ENCODE measurements around the gene MMP27. TPM values are rescaled to one million over a fixed set of nuclear protein-coding genes. Genes with fewer than 3 reads are reported as not detected.

MMP27 gene
- total RNA-seq, 3 donors from 2014 or later, result 0.33 to 2.1 TPM; not detected in 1

DNA sequence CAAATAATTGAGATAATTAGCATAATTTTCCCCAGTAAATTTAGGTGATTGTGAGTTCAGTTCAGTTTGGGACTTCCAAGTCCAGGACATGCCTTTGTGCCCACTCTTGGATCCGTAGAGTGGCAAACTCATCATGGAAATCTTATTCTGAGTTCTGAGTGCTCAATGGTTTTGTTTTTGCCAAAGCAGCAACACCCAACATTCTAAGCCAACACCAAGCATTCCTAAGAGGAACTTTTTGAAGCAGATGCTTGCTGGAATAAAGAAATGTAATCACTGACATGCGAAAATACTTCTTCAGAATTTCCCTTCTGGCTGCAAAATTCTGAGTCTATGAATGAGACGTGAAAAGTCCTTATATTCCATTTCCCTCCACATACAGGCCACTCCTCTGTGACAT lies 10.4 kb downstream of the MMP27 start:
- Histone ChIP-seq H3K4me1 (no peaks in the 10 kb centered on the region), H3K27ac (no peak overlapping the region), H3K9me3 (no peaks in the 10 kb centered on the region), H3K36me3 (no peaks in the 10 kb centered on the region), H3K4me3 (no peak overlapping the region), H3K27me3 (no peaks in the 10 kb centered on the region)
- DNase-seq (ENCODE audit: low spot score in 2 of 2), result no peak
- intact Hi-C loops (cut with DNase I; ENCODE audit: low total_unique reads), result no loop called here
- TF ChIP-seq POLR2AphosphoS5 (IDR thresholded peaks at IDR 0.05) (no peak), POLR2A (IDR thresholded peaks at IDR 0.05) (no peak)
- TF ChIP-seq, protein P1, sequence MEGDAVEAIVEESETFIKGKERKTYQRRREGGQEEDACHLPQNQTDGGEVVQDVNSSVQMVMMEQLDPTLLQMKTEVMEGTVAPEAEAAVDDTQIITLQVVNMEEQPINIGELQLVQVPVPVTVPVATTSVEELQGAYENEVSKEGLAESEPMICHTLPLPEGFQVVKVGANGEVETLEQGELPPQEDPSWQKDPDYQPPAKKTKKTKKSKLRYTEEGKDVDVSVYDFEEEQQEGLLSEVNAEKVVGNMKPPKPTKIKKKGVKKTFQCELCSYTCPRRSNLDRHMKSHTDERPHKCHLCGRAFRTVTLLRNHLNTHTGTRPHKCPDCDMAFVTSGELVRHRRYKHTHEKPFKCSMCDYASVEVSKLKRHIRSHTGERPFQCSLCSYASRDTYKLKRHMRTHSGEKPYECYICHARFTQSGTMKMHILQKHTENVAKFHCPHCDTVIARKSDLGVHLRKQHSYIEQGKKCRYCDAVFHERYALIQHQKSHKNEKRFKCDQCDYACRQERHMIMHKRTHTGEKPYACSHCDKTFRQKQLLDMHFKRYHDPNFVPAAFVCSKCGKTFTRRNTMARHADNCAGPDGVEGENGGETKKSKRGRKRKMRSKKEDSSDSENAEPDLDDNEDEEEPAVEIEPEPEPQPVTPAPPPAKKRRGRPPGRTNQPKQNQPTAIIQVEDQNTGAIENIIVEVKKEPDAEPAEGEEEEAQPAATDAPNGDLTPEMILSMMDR (IDR thresholded peaks at IDR 0.05), result no peak

DNA sequence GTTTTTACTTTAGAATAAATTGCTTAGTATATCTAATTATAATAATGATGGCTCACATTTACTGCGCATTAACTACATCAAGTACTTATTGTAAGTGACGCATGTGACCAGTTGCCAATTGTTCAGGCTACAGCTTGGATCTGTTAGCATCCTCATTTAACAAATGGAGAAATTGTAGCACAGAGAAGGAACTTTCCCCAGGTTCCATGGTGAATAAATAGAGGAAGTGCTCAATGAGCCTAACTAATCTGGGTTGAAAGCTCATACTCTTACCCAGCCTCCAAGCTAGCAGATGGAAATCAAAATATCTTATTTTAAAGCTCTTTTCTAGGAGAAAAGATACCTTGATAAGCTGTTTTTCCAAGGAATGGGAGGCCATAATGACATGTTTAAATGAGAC lies 19.8 kb downstream of the MMP27 start:
- peak overlapping the region; percentile 70 to 77 for H3K27ac ChIP-seq

DNA sequence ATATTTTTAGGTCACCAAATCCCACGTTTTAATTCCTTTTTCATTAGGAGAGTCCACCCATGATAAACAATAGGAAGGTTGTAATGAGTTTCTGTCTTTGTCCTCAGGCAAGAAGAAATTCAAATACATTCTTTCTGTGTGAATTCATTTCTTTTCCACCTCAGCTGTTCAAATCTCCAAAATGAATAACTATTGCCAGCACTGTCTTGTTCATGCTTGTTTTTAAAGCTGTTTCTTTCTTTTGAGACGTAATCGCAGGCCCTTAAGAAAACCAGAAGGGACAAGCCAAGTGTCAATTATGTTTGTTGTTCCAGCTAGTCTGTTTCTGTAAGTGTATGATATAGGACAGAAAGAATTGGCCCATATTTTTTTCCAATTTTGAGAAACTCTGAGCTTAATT lies 20.2 kb downstream of the MMP27 start:
- Histone ChIP-seq H3K27me3 (no peaks in the 10 kb centered on the region), H3K4me1 (no peaks in the 10 kb centered on the region), H3K9me3 (no peaks in the 10 kb centered on the region), H3K36me3 (no peaks in the 10 kb centered on the region), H3K27ac (peak overlapping the region; percentile 70 to 78), H3K4me3 (no peak overlapping the region)
- no peak for DNase-seq (ENCODE audit: low spot score in 2 of 2)
- TF ChIP-seq POLR2AphosphoS5 (IDR thresholded peaks at IDR 0.05) (no peak), POLR2A (IDR thresholded peaks at IDR 0.05) (no peak)
- TF ChIP-seq, protein P1 (IDR thresholded peaks at IDR 0.05), result no peak
- intact Hi-C loops (cut with DNase I; ENCODE audit: low total_unique reads), result no loop called here

More for the DNA sequence above, 19.8 kb downstream of the MMP27 start:
- H3K9me3 ChIP-seq, result no peaks in the 10 kb centered on the region
- H3K36me3 ChIP-seq, result no peaks in the 10 kb centered on the region
- DNase-seq (ENCODE audit: low spot score in 2 of 2), result no peak
- H3K4me3 ChIP-seq, result no peak overlapping the region
- no peaks in the 10 kb centered on the region for H3K4me1 ChIP-seq
- no peak for TF ChIP-seq POLR2A (IDR thresholded peaks at IDR 0.05)
- no peak for TF ChIP-seq POLR2AphosphoS5 (IDR thresholded peaks at IDR 0.05)
- TF ChIP-seq, protein P1 (IDR thresholded peaks at IDR 0.05), result no peak
- H3K27me3 ChIP-seq, result no peaks in the 10 kb centered on the region
- intact Hi-C loops (cut with DNase I; ENCODE audit: low total_unique reads), result no loop called here

DNA sequence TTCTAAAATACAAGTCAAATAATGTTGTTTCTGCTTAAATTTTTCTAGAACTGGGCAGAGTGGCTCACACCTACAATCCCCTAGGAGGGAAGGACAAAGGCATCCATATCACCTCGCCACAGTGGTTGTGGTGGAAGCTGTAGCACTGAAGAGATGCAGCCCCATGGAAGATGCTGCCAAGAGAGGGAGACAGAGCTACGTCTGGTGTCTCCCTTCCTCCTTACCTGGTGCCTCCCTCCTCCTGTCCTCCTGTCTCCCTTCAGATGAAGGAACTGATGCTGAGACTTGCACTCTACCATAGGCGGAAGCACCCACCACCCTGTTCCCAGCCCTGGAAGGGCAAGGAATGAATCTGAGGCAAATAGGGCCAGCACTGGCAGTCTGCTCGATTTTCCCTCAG lies 22.3 kb downstream of the MMP27 start:
- intact Hi-C loops (cut with DNase I; ENCODE audit: low total_unique reads), result no loop called here
- Histone ChIP-seq H3K4me3 (no peak overlapping the region), H3K4me1 (no peaks in the 10 kb centered on the region), H3K27me3 (no peaks in the 10 kb centered on the region), H3K9me3 (no peaks in the 10 kb centered on the region), H3K36me3 (no peaks in the 10 kb centered on the region), H3K27ac (peak overlapping the region in 1 of 2 donors; percentile 54)
- no peak for DNase-seq (ENCODE audit: low spot score in 2 of 2)
- TF ChIP-seq POLR2AphosphoS5 (IDR thresholded peaks at IDR 0.05), result no peak
- TF ChIP-seq, protein P1 (IDR thresholded peaks at IDR 0.05), result no peak
- no peak for TF ChIP-seq POLR2A (IDR thresholded peaks at IDR 0.05)

DNA sequence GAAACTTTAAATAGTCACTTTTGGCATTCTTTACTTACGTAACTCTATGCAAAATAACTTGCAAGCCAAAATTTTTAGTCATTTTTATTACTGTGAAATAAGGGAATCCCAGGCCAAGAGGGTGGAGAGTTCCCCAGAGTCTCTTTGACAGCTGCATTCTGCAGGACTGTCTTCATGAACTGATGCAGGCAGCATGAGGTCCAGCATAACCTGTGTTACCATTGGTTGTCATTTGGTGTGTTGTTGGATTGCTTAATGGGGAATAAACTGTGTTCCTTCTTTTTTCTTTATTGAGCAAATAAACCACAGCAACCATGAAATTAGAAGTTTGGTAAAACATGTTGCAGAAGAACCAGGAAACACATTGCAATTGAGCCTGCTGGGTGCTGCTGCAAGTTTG lies 24.6 kb downstream of the MMP27 start:
- intact Hi-C loops (cut with DNase I; ENCODE audit: low total_unique reads), result no loop called here
- no peaks in the 10 kb centered on the region for H3K4me1 ChIP-seq
- no peaks in the 10 kb centered on the region for H3K9me3 ChIP-seq
- H3K27ac ChIP-seq, result no peak overlapping the region
- TF ChIP-seq, protein P1 (IDR thresholded peaks at IDR 0.05), result no peak
- TF ChIP-seq POLR2AphosphoS5 (IDR thresholded peaks at IDR 0.05) (no peak), POLR2A (IDR thresholded peaks at IDR 0.05) (no peak)
- no peak for DNase-seq (ENCODE audit: low spot score in 2 of 2)
- H3K36me3 ChIP-seq, result no peaks in the 10 kb centered on the region
- no peak overlapping the region for H3K4me3 ChIP-seq
- no peaks in the 10 kb centered on the region for H3K27me3 ChIP-seq

Measured in breast epithelium (tissue), 4 donors.